HG03571 (cell line): ENCODE results near the gene SHF.

Source experiments
- ATAC-seq: cut with Tn5 transposase; IDR thresholded peaks from one replicate; pipeline ENCODE4 v1.9.1; 2021; ENCODE audit not compliant: unreplicated experiment

SHF gene

GRCh38 chr15:45169608-45170480 lies 17.9 kb downstream of the SHF start:
- ATAC-seq = no peak

GRCh38 chr15:45168751-45169551 lies 18.8 kb downstream of the SHF start:
- no peak for ATAC-seq

GRCh38 chr15:45168286-45168685 lies 19.5 kb downstream of the SHF start:
- no peak for ATAC-seq

DNA sequence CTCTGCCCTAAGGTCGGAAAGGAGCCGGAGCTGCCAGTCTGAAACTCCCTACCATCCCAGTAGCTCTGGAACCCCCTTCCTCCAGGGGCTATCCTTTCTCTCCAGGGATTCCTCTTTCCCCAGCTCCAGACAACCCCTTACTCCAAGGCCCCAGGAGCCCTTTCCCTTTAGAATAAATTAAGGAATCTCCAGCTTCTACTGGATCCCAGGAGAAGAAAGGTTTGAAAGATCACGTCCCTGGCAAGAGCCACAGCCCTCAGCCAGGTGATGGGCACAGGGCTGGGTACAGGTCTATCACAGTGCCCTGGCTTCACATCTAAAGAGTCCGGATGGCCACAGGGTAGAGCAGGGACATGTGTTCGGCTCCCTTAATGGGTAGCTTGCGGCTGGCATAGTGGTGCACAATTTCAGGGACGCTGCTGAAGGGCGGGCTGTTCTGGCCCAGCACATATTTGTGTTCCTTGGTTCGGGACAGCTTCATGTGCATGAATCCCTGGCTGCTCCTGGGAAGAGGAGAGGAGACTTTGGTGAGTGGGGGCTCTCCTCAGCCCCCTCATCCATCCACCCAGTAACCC lies 20.0 kb downstream of the SHF start:
- no peak for ATAC-seq

DNA sequence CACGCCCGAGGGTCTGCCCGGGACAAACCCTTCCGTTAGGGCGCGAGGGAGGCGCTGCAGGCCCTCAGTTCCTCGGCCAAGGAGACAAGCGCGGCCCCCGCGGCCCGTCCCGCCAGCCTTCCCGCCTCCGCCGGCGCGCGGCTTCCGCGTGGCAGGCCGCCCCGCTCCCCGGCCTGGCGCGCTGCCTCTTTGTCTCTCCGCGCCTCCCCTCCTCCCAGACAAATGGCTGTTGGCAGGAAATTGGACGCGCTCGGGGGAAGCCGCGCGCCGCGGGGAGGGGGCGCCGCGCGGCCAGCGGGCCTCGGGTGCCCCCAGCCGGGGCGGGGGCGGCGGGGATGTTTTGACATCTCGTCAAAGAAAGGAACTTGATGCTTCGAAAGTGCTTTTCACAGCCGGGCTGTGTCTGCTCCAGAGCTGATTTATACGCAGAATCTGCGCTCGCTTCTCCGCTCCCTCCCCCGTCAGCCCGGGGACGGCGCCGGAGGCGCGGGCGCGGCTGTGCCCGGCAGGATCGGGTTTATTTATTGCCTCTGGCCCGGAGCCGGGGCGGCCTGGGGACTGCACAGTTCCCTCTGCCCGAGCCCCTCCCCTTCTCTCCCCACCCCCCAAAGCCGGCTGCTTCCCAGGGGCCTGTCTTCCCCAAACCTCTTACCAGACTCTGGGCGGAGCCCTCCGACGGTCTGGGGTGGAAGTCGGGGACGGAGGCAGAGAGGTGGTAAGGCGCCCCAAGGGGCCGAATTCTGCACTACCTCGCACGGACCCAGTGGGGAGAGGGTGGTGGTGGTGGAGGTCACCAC lies 20.7 kb downstream of the SHF start:
- ATAC-seq = peak; percentile 90

DNA sequence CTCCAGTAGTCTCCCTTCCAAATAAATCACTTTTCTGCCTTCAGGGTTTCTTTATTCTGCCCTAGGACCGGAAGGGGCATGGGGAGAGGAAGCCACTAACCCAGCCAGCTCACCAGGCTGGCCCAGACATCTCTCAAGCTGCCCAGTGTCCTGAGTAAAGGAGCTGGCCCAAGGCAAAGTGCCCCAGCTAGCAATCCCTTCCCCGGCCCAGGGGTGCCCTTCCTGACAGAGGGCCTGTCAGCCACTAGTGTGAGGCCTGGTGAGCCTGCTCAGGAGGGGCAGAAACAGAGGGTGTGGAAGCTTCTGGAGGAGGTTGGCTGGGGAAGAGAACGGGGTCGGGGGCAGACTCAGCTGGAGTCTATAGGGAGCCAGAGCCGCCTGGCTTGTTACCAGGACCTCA lies 22.2 kb downstream of the SHF start:
- ATAC-seq = no peak

DNA sequence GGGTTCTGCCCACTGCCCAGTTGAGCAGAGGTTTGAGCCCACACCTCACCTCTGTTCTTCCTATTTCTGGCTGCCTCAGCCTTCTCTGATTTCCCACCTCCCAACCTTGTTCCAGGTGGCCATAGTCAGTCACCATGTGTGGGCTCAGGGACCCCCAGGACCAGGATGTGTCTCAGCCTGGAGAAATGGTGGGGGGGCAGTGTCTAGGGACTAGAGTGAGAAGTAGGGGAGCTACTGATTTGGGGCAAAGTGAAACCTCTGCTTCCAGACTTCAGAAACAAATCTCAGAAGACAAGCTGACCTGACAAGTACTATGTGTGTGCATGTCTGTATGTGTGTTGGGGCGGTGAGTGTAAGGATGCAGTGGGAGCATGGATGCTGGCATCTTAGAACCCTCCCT lies 22.9 kb downstream of the SHF start:
- no peak for ATAC-seq

DNA sequence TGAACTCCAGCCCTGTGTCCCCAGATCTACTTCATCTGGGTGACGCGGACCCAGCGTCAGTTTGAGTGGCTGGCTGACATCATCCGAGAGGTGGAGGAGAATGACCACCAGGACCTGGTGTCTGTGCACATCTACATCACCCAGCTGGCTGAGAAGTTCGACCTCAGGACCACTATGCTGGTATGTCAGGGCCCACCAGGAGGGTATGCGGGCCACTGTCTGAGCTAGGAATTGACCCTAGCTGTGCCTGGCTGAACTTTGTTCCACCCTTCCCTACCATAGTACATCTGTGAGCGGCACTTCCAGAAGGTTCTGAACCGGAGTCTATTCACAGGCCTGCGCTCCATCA lies 24.3 kb downstream of the SHF start:
- no peak for ATAC-seq

DNA sequence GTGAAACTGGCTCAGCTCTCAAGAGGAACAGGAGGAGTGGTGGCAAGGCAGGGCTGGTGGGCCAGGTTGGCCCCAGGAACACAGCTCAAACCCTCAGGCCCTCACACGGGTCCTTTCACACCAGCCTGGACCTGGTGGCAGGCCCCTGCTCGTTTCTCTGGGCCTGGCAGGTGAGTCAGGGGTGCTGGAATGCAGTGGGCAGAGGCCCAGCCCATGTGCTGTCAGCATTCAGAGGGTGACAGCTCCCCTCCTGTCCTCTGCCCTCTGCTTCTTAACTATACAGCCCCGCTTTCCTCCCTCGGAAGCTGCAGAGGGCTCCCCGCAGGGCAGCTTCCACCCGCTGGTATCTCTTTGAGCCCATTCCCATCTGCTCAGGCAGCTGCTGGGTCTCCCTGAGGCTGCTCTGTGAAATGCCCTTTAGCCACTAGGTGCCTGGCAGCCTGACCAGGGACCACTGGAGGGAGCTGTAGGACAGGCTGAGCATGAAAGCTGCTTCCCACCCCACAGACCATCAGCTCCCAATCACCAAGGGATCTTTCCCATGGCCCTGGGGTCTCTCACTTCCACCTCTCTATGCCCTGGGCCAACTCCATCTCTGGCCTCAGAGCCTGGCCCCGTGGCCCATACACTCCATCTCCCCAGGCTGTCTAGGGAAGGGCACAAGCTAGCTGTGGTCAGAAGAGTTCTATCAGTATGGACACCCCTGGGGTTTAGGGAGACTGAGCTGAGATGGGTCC lies 24.8 kb downstream of the SHF start:
- ATAC-seq = no peak

DNA sequence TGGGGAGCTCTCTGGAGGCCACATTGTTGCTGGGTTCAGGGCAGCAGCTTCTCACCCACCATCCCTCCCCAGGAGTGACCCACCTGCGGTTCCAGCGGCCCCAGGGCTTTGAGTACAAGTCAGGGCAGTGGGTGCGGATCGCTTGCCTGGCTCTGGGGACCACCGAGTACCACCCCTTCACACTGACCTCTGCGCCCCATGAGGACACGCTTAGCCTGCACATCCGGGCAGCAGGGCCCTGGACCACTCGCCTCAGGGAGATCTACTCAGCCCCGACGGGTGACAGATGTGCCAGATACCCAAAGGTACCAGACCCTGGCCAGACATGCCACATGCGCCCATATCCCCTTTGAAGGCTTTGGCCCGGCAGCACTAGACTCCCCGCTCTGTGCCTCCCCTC lies 26.1 kb downstream of the SHF start:
- ATAC-seq = no peak

DNA sequence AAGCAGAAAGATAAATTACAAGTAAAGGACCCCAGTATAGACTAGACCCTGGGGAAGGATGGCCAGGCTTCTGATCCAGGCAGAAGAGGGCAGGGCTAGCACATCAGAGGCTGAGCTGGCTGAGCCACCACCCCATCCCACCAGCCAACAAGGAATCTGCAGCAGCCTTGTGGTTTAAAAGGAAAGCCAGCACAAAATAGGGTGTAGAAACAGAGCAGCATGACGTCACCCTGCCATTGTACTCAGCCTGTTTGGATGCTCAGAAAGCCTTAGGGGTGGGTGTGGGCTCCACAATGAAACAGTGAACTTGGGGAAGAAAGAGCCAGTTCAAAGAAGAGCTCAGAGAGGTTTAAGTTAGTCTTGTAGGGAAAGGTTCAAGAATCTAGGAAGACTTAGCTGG lies 29.8 kb downstream of the SHF start:
- ATAC-seq = no peak

DNA sequence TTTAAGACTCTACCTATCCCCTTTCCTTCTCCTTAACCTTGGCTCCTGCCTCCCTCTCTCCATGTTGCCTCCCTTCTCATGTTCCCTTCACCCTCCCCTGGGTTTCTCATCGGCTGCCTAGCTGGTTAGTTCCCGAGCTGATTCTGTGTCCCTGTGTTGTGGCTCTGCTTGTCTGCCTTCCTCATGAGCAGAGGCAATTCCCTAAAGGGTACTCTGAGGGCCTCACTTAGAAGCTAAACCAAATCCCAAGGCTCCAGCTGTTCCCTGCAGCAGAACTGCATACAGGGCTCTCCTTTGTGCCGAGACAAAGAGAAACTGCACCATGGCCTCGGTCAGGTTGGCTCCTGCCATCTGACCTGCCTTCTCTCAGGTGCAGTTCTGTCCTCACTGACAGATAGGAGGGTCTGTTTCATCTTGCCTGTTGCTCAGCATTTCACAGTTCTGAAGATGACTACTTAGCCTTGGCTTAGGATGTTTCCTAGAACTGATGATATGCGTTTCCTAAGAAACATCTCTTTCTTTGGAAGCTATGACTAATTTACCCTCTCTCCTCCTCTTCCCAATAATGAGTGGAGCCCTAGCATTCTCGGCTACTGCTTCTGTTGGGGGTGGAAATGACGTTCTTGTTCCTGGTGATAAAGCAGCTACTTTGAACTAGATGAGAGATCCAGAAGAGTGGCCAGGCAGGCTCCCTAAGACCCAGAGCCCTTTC lies 30.9 kb downstream of the SHF start:
- ATAC-seq = no peak

DNA sequence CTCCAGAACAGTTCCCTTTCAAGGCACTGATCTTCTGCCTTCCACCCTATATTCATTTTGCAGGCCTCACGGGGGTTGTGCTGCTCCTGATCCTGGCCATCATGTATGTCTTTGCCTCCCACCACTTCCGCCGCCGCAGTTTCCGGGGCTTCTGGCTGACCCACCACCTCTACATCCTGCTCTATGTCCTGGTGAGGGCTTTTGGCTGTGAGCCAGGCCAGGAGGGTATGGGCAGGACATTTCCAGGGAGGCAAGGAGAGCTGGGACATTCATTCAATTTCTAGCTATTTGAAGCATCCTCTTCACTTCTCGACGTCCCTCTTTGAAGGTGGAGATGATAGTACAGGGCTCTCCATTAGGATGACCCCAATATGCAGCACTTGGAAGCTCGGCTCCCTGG lies 32.0 kb downstream of the SHF start:
- ATAC-seq = no peak

DNA sequence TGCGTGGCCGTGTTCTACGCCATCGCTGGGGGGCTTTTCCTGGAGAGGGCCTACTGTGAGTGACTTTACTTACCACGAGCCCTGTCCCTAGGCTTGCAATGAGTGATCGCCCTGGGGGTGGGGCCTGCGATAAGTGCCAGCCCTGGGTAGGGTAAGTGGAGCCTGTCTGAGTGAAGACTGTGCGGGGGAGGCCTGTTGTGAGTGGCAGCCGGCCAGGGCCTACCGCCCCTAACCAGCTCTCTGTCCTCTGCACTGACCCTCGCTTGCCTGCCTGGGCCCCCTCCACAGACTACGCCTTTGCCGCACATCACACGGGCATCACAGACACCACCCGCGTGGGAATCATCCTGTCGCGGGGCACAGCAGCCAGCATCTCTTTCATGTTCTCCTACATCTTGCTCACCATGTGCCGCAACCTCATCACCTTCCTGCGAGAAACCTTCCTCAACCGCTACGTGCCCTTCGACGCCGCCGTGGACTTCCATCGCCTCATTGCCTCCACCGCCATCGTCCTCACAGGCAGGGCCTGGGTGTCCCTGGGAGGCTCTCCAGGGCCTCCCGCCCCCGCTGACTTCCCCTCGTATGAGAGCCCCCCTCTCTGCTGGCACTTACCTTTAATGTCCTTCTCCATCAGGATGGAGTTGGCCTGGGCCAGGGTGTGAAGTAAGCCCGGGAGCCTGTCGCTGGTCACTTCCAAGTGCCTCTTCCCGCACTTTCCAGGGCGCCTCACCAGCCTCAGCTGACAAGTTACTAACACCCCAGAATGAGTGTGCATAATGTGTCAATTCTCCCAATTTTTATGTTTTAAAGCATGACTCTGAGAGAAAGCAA lies 35.6 kb downstream of the SHF start:
- no peak for ATAC-seq

- ATAC-seq = no peak
Observed at GRCh38 chr15:45150997-45151396, 36.8 kb downstream of the SHF start.

DNA sequence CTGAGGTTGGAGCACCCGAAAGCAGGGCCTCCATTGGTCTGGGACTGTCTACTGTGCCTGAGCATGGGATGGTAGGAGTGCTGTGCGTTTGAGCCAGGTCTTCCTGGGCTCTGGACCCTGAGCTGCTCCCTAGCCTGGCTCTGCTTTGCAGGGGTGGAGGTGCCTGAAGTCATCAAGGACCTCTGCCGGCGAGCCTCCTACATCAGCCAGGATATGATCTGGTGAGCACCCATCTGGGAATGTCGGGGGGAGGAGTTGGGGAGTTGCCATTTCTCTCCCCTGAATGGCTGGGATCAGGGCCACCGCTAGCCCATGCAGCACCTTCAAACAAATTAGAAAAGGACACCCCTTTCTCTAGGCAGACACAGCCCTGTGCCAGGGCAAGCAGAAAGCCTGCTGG lies 37.3 kb downstream of the SHF start:
- no peak for ATAC-seq

DNA sequence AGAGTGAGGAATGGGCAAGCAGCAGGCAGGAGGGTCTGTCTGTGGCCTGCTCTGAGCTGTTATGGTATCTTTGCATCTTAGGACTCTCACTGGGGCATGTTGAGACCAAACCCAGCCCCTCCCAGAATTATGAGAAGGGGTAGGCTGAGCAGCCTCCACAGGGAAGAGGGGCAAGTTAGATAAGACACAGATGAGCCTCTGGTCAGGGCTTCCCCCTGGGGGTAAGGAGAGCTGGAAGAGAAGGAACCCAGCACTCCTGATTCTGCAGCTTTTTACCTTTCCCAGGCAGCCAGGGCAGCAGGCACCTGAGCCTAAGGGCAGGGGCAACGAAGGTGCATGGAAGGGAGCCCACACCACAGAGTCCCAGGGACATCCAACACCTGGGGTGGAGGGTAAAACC lies 38.7 kb downstream of the SHF start:
- ATAC-seq = no peak

- ATAC-seq = no peak
Observed at GRCh38 chr15:45148076-45149059, 39.4 kb downstream of the SHF start.
